Placental pericyte (primary cell): ENCODE data around the gene CEBPE. TPM values are rescaled to one million over a fixed set of nuclear protein-coding genes. Genes with fewer than 3 reads are reported as not detected.

Experiments used
- small RNA-seq: library from RNA; depleted of rRNA; stranded (forward); fragments of <200 nt; gene quantifications from one replicate; pipeline ENCODE3, GENCODE V24; 2012; ENCODE audit warnings: low replicate concordance
- total RNA-seq: library from RNA; depleted of rRNA; stranded (reverse); fragments of >200 nt; gene quantifications from 2 replicates; pipeline ENCODE4 v1.2.3, GENCODE V29; 2012

CEBPE gene
- not detected in 2 replicates for total RNA-seq

DNA sequence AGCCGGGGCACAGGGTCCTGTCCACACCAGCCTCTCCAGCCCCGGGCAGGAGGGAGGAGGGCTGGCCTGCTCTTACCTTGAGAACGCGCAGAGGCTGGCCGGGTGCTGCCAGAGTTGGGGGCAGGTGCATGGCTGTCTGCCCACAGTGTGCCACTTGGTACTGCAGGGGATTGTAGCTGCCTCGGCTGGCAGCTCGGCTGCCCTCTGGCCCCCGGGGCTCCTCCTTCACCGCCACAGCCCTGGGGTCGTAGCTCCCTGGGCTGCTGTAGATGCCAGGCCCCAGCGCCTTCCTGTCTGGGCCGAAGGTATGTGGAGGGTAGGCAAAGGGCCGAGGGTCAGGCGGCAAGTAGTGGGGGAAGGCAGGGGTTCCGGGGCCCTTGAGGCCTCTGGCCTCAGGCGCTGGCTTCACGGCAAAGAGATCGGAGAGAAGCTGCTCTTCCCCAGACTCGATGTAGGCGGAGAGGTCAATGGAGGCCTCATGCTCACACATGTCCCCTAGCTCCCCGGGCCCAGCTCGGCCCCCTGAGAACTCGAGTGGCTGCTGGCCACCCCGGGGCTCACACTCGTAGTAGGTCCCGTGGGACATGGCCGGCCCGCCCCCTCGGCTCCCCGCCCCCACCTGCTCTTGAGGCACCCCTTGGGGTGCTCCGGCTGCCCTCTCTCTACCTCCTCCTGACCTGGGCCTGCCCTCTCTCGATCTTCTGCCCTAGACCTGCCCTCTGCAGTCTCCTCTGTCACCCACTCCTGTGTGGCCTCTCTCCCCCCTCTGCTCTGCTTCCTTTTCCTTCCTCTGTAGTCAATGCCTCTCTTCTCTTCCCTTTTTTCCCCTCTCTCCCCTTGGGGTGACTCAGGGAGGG, at the start of gene CEBPE:
Gene CEBPE (minus strand): TSS at position 750 of the 857 bp plus-strand sequence. CDS start 164 bp downstream, at position 586.

DNA sequence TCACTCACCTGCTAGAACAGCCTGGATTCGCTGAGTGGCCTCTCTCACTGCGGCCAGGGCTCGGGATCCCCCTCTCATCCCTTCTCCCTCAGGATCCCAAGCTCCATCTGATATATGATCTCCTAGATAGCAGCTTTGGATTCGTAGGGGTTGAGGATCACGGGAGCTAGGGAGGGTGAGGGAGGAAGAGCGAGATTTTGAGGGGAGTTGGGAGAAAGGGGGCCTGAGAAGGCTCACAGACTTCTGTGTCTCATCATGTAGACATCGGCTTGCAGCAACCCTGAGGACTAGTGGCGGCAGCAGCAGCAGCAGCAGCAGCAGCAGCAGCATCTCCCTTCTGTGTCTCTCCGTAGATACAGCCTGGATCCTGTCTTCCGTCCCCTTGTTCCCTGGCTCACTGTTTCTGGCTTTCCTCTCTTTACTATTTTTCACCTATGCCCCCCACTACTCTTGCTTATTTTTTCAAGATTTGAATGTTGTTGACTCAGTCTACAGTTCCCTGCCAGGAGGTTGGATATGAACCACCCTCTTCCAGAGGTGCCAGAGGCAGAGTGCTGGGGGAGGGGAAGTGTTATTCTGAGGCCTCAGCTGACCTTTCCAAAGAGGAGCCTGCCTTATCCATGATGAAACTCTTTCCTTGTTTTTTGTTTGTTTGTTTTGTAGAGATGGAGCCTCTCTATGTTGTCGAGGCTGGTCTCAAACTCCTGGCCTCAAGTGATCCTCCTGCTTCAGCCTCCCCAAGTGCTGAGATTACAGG, 14.3 kb downstream of the CEBPE start, which contains the start of gene CIROP:
Gene CIROP (minus strand): TSS at position 399 of the 757 bp plus-strand sequence. CDS start 69 bp downstream, at position 330.

DNA sequence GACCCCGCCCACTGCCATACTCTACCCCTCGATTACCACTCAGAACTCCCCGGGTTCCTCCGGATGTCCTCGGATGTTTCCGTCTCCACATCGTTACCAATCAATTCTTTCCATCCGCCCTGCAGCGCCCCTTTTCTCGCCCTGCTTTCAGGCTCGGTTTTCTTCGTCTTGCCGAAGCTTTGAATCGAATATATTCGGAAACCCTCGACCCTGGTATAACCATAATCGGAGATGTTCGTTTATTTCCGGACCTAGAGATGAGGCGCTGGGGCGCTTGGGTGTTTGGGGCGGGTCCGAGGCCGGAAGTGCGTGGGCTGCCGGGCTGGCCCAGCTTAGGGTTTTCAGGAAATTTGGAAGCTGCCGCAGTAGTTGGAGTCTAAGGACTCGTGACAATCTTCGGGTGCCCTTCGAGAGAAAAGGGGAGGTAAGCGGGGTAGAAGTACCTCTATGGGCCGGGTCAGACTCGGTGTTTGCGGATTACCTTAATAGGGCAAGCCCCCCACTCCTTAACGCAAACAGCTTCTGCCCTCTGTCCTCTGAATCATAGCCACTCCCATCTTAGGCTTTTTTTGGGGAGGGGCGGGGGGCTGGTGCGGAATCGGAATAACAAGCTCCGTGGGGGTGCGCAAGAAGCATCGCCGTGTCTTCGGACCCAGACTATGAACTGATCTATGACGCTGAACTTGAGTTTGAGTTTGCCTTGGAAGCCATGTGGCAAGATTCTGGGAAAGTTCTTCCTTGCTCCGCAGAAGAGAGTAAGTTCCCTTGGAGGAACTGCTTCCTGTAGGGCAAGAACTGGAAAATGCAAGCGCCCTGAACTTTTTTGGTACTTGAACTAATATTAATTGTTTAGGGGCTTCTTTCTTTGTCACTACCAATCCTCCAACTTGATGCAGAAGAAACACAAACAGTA, 23.6 kb downstream of the CEBPE start, which contains the start of gene C14orf119:
Gene C14orf119 (plus strand): TSS at position 310 of the 913 bp plus-strand sequence. CDS start 2,154 bp downstream, outside the sequence.

DNA sequence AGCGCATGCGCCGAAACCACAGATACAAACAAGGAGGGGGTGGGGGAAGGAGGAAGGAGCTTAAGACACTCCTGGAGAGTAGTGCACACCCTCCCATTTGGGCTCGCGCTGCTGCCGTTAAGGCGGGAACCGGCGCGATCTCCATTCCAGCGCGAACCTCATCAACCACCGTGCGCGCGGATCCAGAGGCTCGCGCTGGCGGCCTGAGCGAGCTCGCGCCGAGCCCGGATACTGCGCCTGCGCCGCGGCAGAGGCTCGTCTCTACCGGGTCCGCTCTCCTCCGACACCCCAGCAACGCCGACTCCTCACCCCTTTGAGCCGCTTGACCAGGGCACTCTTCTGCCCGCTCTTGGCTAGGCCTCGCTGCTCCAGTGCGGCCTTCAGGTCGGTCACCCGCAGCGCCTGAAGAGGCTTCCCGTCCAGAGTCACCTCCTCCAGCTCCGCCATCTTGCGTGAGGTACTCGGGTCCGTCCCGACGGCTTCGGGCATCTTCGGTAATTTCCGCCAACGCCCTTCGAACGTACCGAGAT, 24.3 kb downstream of the CEBPE start, which contains the start of gene ACIN1:
Gene ACIN1 (minus strand): TSS at position 471 of the 530 bp plus-strand sequence. CDS start 24 bp downstream, at position 447.

Small RNA genes lying within 50 kb of the gene (small RNA-seq; reads per million reads assigned to genes)
- not detected for gene RNU6-1138P

Other genes starting within 250 kb of the CEBPE start
- 147 and 218 TPM in 2 replicates for gene LRP10, start 247.5 kb downstream of the CEBPE start, total RNA-seq
- 0.22 TPM in 1 of 2 replicates, not detected in the other for gene REM2, start 236.0 kb downstream of the CEBPE start, total RNA-seq
- 109 and 135 TPM in 2 replicates for gene RBM23, start 200.1 kb downstream of the CEBPE start, total RNA-seq
- gene PRMT5, start 189.9 kb downstream of the CEBPE start, total RNA-seq, result 81.0 and 87.8 TPM in 2 replicates
- 19.7 and 32.2 TPM in 2 replicates for gene HAUS4, start 162.2 kb downstream of the CEBPE start, total RNA-seq
- 50.4 and 91.7 TPM in 2 replicates for gene AJUBA, start 136.7 kb downstream of the CEBPE start, total RNA-seq
- 6.2 and 6.6 TPM in 2 replicates for gene C14orf93, start 109.1 kb downstream of the CEBPE start, total RNA-seq
- 156 and 197 TPM in 2 replicates for gene PSMB5, start 84.4 kb downstream of the CEBPE start, total RNA-seq
- gene PSMB11, start 77.0 kb downstream of the CEBPE start, total RNA-seq, result not detected in 2 replicates
- gene CDH24, start 61.7 kb downstream of the CEBPE start, total RNA-seq, result 3.1 and 9.2 TPM in 2 replicates
- gene ACIN1, start 24.1 kb downstream of the CEBPE start, total RNA-seq, result 73.5 and 107 TPM in 2 replicates
- 35.7 and 41.2 TPM in 2 replicates for gene C14orf119, start 23.8 kb downstream of the CEBPE start, total RNA-seq
- not detected in 2 replicates for gene CIROP, start 14.3 kb downstream of the CEBPE start, total RNA-seq
- gene SLC7A8, start 64.4 kb upstream of the CEBPE start, total RNA-seq, result 1.1 TPM in 2 replicates
- not detected in 2 replicates for gene RNF212B, start 118.7 kb upstream of the CEBPE start, total RNA-seq
- 4.4 and 13.8 TPM in 2 replicates for gene HOMEZ, start 166.9 kb upstream of the CEBPE start, total RNA-seq
- gene PPP1R3E, start 183.6 kb upstream of the CEBPE start, total RNA-seq, result 4.4 and 5.0 TPM in 2 replicates
- gene BCL2L2, start 187.6 kb upstream of the CEBPE start, total RNA-seq, result 18.4 and 21.6 TPM in 2 replicates
- gene PABPN1, start 202.2 kb upstream of the CEBPE start, total RNA-seq, result 43.1 and 64.4 TPM in 2 replicates
- 7.3 and 7.7 TPM in 2 replicates for gene SLC22A17, start 233.6 kb upstream of the CEBPE start, total RNA-seq
- gene EFS, start 245.9 kb upstream of the CEBPE start, total RNA-seq, result 1.5 and 3.3 TPM in 2 replicates